Measurements from ENCODE around the gene ZNF440.

ZNF440 gene

GRCh38 chr19:11780431-11781020 lies 33.5 kb upstream of the ZNF440 start:
- no peak for TF ChIP-seq SIN3A (IDR thresholded peaks at IDR 0.05; ENCODE audit: borderline replicate concordance, insufficient read depth, low read length)
- TF ChIP-seq REST (IDR thresholded peaks at IDR 0.05; ENCODE audit: insufficient read depth in 1 of 2, low read depth in 2 of 2, low read length in 2 of 2): no peak
- no peak for TF ChIP-seq FOXP2 (optimal IDR thresholded peaks at IDR 0.05; ENCODE audit: borderline replicate concordance, extremely low read depth, extremely low read length, insufficient read depth)
- TF ChIP-seq TAF1 (IDR thresholded peaks at IDR 0.05; ENCODE audit: borderline replicate concordance, insufficient read depth, low read length): no peak
- TF ChIP-seq POLR2AphosphoS5 (IDR thresholded peaks at IDR 0.05; ENCODE audit: low read depth, low read length): no peak

- no peak for TF ChIP-seq FOXP2 (optimal IDR thresholded peaks at IDR 0.05; ENCODE audit: borderline replicate concordance, extremely low read depth, extremely low read length, insufficient read depth)
- no peak for TF ChIP-seq SIN3A (IDR thresholded peaks at IDR 0.05; ENCODE audit: borderline replicate concordance, insufficient read depth, low read length)
- no peak for TF ChIP-seq TAF1 (IDR thresholded peaks at IDR 0.05; ENCODE audit: borderline replicate concordance, insufficient read depth, low read length)
- no peak for TF ChIP-seq REST (IDR thresholded peaks at IDR 0.05; ENCODE audit: insufficient read depth in 1 of 2, low read depth in 2 of 2, low read length in 2 of 2)
- no peak for TF ChIP-seq POLR2AphosphoS5 (IDR thresholded peaks at IDR 0.05; ENCODE audit: low read depth, low read length)
Observed at GRCh38 chr19:11781295-11782057, 32.6 kb upstream of the ZNF440 start.

- TF ChIP-seq REST (IDR thresholded peaks at IDR 0.05; ENCODE audit: insufficient read depth in 1 of 2, low read depth in 2 of 2, low read length in 2 of 2) (no peak), POLR2AphosphoS5 (IDR thresholded peaks at IDR 0.05; ENCODE audit: low read depth, low read length) (no peak), TAF1 (IDR thresholded peaks at IDR 0.05; ENCODE audit: borderline replicate concordance, insufficient read depth, low read length) (no peak), SIN3A (IDR thresholded peaks at IDR 0.05; ENCODE audit: borderline replicate concordance, insufficient read depth, low read length) (no peak), FOXP2 (optimal IDR thresholded peaks at IDR 0.05; ENCODE audit: borderline replicate concordance, extremely low read depth, extremely low read length, insufficient read depth) (no peak)
Observed at GRCh38 chr19:11783767-11784166, 30.3 kb upstream of the ZNF440 start.

- no peak for TF ChIP-seq REST (IDR thresholded peaks at IDR 0.05; ENCODE audit: insufficient read depth in 1 of 2, low read depth in 2 of 2, low read length in 2 of 2)
- no peak for TF ChIP-seq POLR2AphosphoS5 (IDR thresholded peaks at IDR 0.05; ENCODE audit: low read depth, low read length)
- no peak for TF ChIP-seq FOXP2 (optimal IDR thresholded peaks at IDR 0.05; ENCODE audit: borderline replicate concordance, extremely low read depth, extremely low read length, insufficient read depth)
- no peak for TF ChIP-seq TAF1 (IDR thresholded peaks at IDR 0.05; ENCODE audit: borderline replicate concordance, insufficient read depth, low read length)
- no peak for TF ChIP-seq SIN3A (IDR thresholded peaks at IDR 0.05; ENCODE audit: borderline replicate concordance, insufficient read depth, low read length)
Observed at GRCh38 chr19:11784356-11784755, 29.7 kb upstream of the ZNF440 start.
